ENCODE data around the gene CYP3A5.

The CYP3A5 gene

GRCh38 chr7:99719996-99720769 is 40.4 kb upstream of the CYP3A5 start:
- Histone ChIP-seq H3K4me2 (ENCODE audit: low read length) (no peak overlapping the region), H3K27me3 (ENCODE audit: low read depth, low read length) (no peaks in the 10 kb centered on the region; the same call in none of the 2 replicates), H3K4me3 (ENCODE audit: low read length) (no peak overlapping the region), H3K9ac (ENCODE audit: low read length) (no peak overlapping the region), H4K20me1 (ENCODE audit: insufficient read depth, low read length) (no peaks in the 10 kb centered on the region), H3K27ac (ENCODE audit: low read length) (no peak overlapping the region), H3K9me3 (ENCODE audit: insufficient read depth, low read length) (no peaks in the 10 kb centered on the region), H3K36me3 (replicated peaks; ENCODE audit: low read depth, low read length) (no peaks in the 10 kb centered on the region), H3K4me1 (ENCODE audit: low read length) (no peaks in the 10 kb centered on the region), H2AFZ (ENCODE audit: low read depth, low read length) (no peak overlapping the region), H3K79me2 (ENCODE audit: low read length) (no peaks in the 10 kb centered on the region)
- no peak for TF ChIP-seq EZH2phosphoT487 (IDR thresholded peaks at IDR 0.05; ENCODE audit: low read depth)

DNA sequence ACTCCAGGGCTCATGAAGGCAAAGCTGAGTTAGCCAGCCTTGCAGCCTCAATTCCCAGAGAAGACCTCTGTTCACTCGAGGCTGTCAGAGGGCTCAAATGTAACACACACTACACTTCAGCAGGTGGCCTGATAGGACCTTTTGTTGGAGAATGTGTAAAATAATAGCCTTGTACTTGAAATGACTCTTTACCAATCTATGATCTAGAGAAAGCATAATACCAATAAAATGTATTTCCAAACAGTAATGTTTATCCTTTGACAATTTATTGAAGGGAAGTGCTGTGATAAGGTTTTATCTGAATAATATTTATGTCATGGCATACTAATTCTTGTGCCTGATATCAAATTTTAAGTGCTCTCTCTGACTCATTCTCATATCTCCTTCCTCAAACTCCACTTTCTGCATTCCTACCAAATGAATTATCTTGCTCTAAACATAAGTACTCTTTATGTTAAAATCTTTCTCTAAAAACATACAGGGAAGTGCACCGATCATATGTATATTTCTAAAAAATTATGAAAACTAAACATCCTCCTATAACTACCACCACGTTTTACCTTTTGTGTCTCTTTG is 34.3 kb upstream of the CYP3A5 start:
- Histone ChIP-seq H3K4me2 (ENCODE audit: low read length) (no peak overlapping the region), H2AFZ (ENCODE audit: low read depth, low read length) (no peak overlapping the region), H3K4me1 (ENCODE audit: low read length) (no peaks in the 10 kb centered on the region), H3K9me3 (ENCODE audit: insufficient read depth, low read length) (no peaks in the 10 kb centered on the region), H3K36me3 (replicated peaks; ENCODE audit: low read depth, low read length) (no peaks in the 10 kb centered on the region), H3K27me3 (ENCODE audit: low read depth, low read length) (no peaks in the 10 kb centered on the region; the same call in 1 of the 2 replicates), H3K27ac (ENCODE audit: low read length) (no peak overlapping the region), H3K9ac (ENCODE audit: low read length) (no peak overlapping the region), H4K20me1 (ENCODE audit: insufficient read depth, low read length) (no peaks in the 10 kb centered on the region), H3K79me2 (ENCODE audit: low read length) (no peaks in the 10 kb centered on the region), H3K4me3 (ENCODE audit: low read length) (no peak overlapping the region)
- no peak for TF ChIP-seq EZH2phosphoT487 (IDR thresholded peaks at IDR 0.05; ENCODE audit: low read depth)
- TF ChIP-seq, protein P1, sequence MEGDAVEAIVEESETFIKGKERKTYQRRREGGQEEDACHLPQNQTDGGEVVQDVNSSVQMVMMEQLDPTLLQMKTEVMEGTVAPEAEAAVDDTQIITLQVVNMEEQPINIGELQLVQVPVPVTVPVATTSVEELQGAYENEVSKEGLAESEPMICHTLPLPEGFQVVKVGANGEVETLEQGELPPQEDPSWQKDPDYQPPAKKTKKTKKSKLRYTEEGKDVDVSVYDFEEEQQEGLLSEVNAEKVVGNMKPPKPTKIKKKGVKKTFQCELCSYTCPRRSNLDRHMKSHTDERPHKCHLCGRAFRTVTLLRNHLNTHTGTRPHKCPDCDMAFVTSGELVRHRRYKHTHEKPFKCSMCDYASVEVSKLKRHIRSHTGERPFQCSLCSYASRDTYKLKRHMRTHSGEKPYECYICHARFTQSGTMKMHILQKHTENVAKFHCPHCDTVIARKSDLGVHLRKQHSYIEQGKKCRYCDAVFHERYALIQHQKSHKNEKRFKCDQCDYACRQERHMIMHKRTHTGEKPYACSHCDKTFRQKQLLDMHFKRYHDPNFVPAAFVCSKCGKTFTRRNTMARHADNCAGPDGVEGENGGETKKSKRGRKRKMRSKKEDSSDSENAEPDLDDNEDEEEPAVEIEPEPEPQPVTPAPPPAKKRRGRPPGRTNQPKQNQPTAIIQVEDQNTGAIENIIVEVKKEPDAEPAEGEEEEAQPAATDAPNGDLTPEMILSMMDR (IDR thresholded peaks at IDR 0.05; ENCODE audit: low read depth, low read length), result no peak

DNA sequence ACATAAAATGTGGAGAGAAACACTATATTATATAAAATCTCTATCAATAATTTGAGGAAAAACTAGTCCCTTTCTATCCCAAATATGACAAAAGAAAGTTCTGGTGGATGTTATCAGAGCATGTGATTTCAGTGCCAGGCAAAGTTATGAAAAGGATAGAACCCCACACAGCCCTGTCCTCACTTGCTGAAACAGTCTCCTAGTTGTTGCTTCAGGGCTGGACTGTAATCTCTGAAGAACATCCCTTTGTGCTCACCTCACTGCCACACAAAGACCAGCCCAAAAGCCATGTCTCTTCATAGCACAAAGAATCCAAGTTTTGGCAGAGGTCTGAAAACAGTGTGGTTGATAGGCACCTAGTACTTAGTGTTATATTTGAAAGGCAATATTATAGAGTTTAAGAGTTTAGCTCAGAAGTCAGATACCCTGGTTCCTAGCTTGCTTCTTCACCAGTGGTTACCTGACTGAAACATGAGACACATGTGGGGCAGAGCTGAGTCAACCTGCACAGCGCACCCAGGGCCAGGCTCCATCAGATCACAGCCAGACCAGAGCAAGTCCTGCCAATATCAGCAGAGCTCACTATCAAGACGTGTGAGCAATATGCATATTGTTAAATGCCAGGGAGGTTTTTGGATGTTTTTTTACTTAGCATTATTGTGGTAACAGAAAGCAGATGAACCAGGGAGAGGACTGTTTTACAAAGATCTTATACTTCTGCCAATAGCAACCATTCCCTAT is 30.2 kb upstream of the CYP3A5 start:
- H3K79me2 ChIP-seq (ENCODE audit: low read length), result no peaks in the 10 kb centered on the region
- no peak overlapping the region for H3K9ac ChIP-seq (ENCODE audit: low read length)
- no peaks in the 10 kb centered on the region for H3K36me3 ChIP-seq (replicated peaks; ENCODE audit: low read depth, low read length)
- no peak overlapping the region for H3K4me2 ChIP-seq (ENCODE audit: low read length)
- no peaks in the 10 kb centered on the region for H4K20me1 ChIP-seq (ENCODE audit: insufficient read depth, low read length)
- no peaks in the 10 kb centered on the region for H3K9me3 ChIP-seq (ENCODE audit: insufficient read depth, low read length)
- H3K27me3 ChIP-seq (ENCODE audit: low read depth, low read length), result no peaks in the 10 kb centered on the region
- no peaks in the 10 kb centered on the region for H3K4me1 ChIP-seq (ENCODE audit: low read length)
- no peak for TF ChIP-seq EZH2phosphoT487 (IDR thresholded peaks at IDR 0.05; ENCODE audit: low read depth)
- TF ChIP-seq, protein P1 (IDR thresholded peaks at IDR 0.05; ENCODE audit: low read depth, low read length), result no peak
- no peak overlapping the region for H2AFZ ChIP-seq (ENCODE audit: low read depth, low read length)
- no peak overlapping the region for H3K27ac ChIP-seq (ENCODE audit: low read length)
- no peak overlapping the region for H3K4me3 ChIP-seq (ENCODE audit: low read length)

- TF ChIP-seq, protein P1 (IDR thresholded peaks at IDR 0.05; ENCODE audit: low read depth, low read length), result no peak
- no peak for TF ChIP-seq EZH2phosphoT487 (IDR thresholded peaks at IDR 0.05; ENCODE audit: low read depth)
- H4K20me1 ChIP-seq (ENCODE audit: insufficient read depth, low read length), result no peaks in the 10 kb centered on the region
- no peaks in the 10 kb centered on the region for H3K4me1 ChIP-seq (ENCODE audit: low read length)
- no peak overlapping the region for H3K4me2 ChIP-seq (ENCODE audit: low read length)
- H3K27ac ChIP-seq (ENCODE audit: low read length), result no peak overlapping the region
- no peak overlapping the region for H3K4me3 ChIP-seq (ENCODE audit: low read length)
- no peaks in the 10 kb centered on the region for H3K27me3 ChIP-seq (ENCODE audit: low read depth, low read length)
- no peak overlapping the region for H2AFZ ChIP-seq (ENCODE audit: low read depth, low read length)
- no peaks in the 10 kb centered on the region for H3K79me2 ChIP-seq (ENCODE audit: low read length)
- H3K9ac ChIP-seq (ENCODE audit: low read length), result no peak overlapping the region
- H3K9me3 ChIP-seq (ENCODE audit: insufficient read depth, low read length), result no peaks in the 10 kb centered on the region
- H3K36me3 ChIP-seq (replicated peaks; ENCODE audit: low read depth, low read length), result no peaks in the 10 kb centered on the region
These were observed 29.5 kb upstream of the CYP3A5 start for GRCh38 chr7:99709260-99709659.

Measured in OCI-LY3 (cell line).